Tibial nerve (tissue), 4 donors: Measurements from ENCODE around the gene PRRC2B.

Experiments used
- CTCF ChIP-seq, 5 experiments: fragments of 200-600 bp in 3 of 5; fragments of 450-650 bp in 2 of 5; sonication (generic) in 3 of 5; IDR thresholded peaks; one replicate each; pipeline ENCODE4 v1.5.1; 2016 to 2019; ENCODE audit warnings: antibody characterized with exemption in 5 of 5, mild to moderate bottlenecking in 3 of 5, moderate library complexity in 2 of 5
- EP300 ChIP-seq, 2 donors: sonication (generic); formaldehyde crosslinking; IDR thresholded peaks; one replicate each; pipeline ENCODE4 v1.6.1; 2017; ENCODE audit warnings: antibody characterized with exemption in 2 of 2, mild to moderate bottlenecking in 1 of 2
- POLR2A ChIP-seq, 2 donors: fragments of 450-650 bp; IDR thresholded peaks; one replicate each; pipeline ENCODE4 v1.6.1; 2017; ENCODE audit warnings: antibody characterized with exemption in 2 of 2, mild to moderate bottlenecking in 2 of 2, moderate library complexity in 2 of 2

DNA sequence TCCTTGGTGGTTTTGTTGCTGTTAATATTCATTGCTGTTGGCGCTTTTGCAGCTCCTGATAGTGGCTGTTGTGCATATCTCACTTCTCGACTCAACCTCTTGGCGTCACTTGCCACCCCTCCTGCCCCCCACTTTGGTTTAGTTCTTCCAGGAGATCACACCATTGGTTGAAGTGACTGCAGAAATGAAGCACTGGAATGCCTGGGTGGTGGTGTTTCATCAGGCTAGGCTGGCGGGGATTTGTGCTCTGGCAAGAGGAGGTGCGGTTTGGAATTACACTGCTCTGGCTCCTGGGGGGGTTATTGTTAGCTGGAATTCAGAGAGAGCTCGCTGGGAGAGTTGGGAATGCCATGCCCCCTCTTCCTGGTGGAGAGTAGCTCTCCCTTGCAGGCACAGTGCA lies 11.5 kb downstream of the PRRC2B start:
- TF ChIP-seq CTCF (IDR thresholded peaks at IDR 0.05): no peak
- no peak for TF ChIP-seq EP300 (IDR thresholded peaks at IDR 0.05)
- no peak for TF ChIP-seq POLR2A (IDR thresholded peaks at IDR 0.05)
